Transverse colon (tissue), 4 donors: Measurements from ENCODE around the gene WDR12.

ENCODE experiments used
- POLR2A ChIP-seq: fragments of 450-650 bp; IDR thresholded peaks from one replicate; pipeline ENCODE4 v1.6.1; 2016; ENCODE audit warnings: antibody characterized with exemption, mild to moderate bottlenecking, moderate library complexity
- POLR2AphosphoS5 ChIP-seq, 3 donors: sonication (generic); formaldehyde crosslinking; IDR thresholded peaks; one replicate each; pipeline ENCODE4 v1.6.1; 2016; ENCODE audit warnings: antibody characterized with exemption in 3 of 3
- TF ChIP-seq, protein P1 (sequence below), 5 experiments: fragments of 200-600 bp in 3 of 5; fragments of 450-650 bp in 2 of 5; sonication (generic) in 3 of 5; IDR thresholded peaks; 1 replicate in 2 of 5; 2 replicates in 3 of 5; pipeline ENCODE4 v1.5.1; 2016 to 2017; ENCODE audit warnings: antibody characterized with exemption in 5 of 5, inconsistent platforms in 3 of 5, mild to moderate bottlenecking in 2 of 5, moderate library complexity in 1 of 5

DNA sequence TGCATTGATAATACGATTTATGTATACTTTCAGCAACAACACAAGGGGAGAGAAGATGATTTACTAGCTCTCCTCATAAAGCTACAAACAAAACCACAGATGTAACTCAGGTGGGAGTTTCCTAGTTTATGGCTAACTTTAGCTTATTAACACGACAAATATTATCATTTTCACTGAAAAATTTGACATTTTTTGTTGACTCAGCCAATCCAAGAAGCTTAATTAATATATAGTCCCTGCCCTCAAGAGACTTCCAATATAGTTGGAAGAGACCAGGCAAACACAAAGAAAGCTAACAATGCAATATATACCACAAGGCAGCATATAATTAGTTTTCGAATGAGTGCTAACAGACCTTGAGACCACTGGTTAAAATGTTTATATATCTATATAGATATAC, 775 bp downstream of the WDR12 start:
- TF ChIP-seq, protein P1, sequence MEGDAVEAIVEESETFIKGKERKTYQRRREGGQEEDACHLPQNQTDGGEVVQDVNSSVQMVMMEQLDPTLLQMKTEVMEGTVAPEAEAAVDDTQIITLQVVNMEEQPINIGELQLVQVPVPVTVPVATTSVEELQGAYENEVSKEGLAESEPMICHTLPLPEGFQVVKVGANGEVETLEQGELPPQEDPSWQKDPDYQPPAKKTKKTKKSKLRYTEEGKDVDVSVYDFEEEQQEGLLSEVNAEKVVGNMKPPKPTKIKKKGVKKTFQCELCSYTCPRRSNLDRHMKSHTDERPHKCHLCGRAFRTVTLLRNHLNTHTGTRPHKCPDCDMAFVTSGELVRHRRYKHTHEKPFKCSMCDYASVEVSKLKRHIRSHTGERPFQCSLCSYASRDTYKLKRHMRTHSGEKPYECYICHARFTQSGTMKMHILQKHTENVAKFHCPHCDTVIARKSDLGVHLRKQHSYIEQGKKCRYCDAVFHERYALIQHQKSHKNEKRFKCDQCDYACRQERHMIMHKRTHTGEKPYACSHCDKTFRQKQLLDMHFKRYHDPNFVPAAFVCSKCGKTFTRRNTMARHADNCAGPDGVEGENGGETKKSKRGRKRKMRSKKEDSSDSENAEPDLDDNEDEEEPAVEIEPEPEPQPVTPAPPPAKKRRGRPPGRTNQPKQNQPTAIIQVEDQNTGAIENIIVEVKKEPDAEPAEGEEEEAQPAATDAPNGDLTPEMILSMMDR (IDR thresholded peaks at IDR 0.05), result no peak
- TF ChIP-seq POLR2AphosphoS5 (IDR thresholded peaks at IDR 0.05) (no peak), POLR2A (no peak)
